Effector memory CD8-positive, alpha-beta T cell (primary cell): ENCODE data around the gene ARL14EPL.

Experiments
- ATAC-seq: fragments of 150-1000 bp; cut with Tn5 transposase; replicated peaks from 2 replicates; pipeline ENCODE4 v1.10.0; 2021; ENCODE audit warnings: mild to moderate bottlenecking, moderate library complexity
- DNase-seq, 3 experiments: peaks; one replicate each; pipeline ENCODE4 v3.0.0; 2021
- H3K27ac Mint-ChIP-seq, 2 donors: one replicate each; pipeline ENCODE4 v1.8.0; 2022; ENCODE audit warnings: mild to moderate bottlenecking in 2 of 2, mixed read lengths in 2 of 2, moderate library complexity in 2 of 2
- H3K27me3 Mint-ChIP-seq, 2 donors: one replicate each; pipeline ENCODE4 v1.8.0; 2022; ENCODE audit warnings: mixed read lengths in 2 of 2
- H3K36me3 Mint-ChIP-seq: one replicate; pipeline ENCODE4 v1.8.0; 2022; ENCODE audit warnings: mild to moderate bottlenecking, moderate library complexity, mixed read lengths; ENCODE audit not compliant: insufficient read depth
- H3K4me1 Mint-ChIP-seq, 2 donors: one replicate each; pipeline ENCODE4 v1.8.0; 2022; ENCODE audit warnings: low read depth in 2 of 2, mixed read lengths in 2 of 2
- H3K4me3 Mint-ChIP-seq, 2 donors: one replicate each; pipeline ENCODE4 v1.8.0; 2022; ENCODE audit warnings: mild to moderate bottlenecking in 2 of 2, mixed read lengths in 2 of 2, moderate library complexity in 2 of 2
- H3K9me3 Mint-ChIP-seq, 2 donors: one replicate each; pipeline ENCODE4 v1.8.0; 2022; ENCODE audit warnings: mixed read lengths in 2 of 2

Gene ARL14EPL

DNA sequence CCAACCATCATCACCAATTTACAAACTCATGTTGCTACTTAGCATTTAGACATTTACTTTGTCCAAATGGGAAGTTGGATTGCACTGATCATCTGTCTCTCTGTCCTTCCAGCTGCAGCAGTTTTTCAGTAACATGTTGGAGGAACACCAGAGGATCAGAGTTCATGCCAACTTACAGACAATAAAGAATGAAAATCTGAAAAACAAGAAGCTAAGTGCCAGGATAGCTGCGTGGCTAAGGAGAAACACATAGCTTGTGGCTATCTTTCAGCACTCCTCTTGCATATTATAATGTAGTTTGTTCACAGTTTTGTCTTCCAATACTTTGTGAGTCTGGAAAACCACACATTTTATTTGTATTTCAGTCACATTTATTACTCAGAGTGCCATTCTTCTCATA, 6.4 kb upstream of the ARL14EPL start:
- H3K27me3 Mint-ChIP-seq: peaks cover 8 to 26% of the 10 kb centered on the region in 2 donors
- ATAC-seq (no peak), DNase-seq (no peak)
- H3K27ac Mint-ChIP-seq: no peak overlapping the region
- H3K4me1 Mint-ChIP-seq: peaks cover 0 to 2% of the 10 kb centered on the region in 2 donors
- H3K36me3 Mint-ChIP-seq: no peaks in the 10 kb centered on the region
- no peaks in the 10 kb centered on the region for H3K9me3 Mint-ChIP-seq
- no peak overlapping the region for H3K4me3 Mint-ChIP-seq

DNA sequence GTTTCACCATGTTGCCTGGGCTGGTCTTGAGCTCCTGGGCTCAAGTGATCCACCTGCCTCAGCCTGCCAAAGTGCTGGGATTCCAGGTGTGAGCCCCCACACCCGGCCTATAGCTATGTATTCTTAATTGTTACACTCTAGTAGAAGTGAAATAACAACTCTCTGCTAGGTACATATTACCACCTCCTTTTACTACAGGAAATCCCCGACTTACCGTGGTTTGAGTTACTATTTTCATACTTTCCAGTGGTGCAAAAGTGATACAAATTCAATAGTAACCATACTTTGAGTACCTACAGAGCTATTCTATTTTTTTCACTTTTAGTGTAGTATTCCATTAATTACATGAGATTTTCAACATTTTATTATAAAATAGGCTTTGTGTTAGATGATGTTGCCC, 719 bp downstream of the ARL14EPL start:
- no peaks in the 10 kb centered on the region for H3K9me3 Mint-ChIP-seq

DNA sequence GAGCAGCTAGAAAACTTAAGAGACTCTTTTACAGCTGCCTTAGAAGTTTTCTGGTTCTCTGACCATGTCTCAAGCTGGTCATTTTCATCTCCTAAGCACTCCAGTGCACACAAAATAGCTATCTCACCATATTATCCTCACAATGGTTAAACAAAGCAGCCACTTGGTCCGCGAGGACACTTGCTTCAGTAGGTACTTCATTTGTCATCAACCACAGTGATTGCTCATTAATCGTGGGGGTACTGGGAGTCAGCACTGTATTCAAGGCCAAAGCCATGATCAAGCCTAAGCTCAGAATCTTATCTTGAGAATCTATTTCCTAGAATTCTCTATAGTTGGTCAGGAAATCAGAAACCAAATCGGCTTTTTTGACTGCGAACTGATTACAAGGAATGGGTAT, 2.9 kb downstream of the ARL14EPL start:
- DNase-seq (no peak), ATAC-seq (no peak)
- H3K9me3 Mint-ChIP-seq: no peaks in the 10 kb centered on the region
- H3K4me3 Mint-ChIP-seq: no peak overlapping the region
- no peak overlapping the region for H3K27ac Mint-ChIP-seq
- peaks cover 3% of the 10 kb centered on the region for H3K36me3 Mint-ChIP-seq
- peaks cover 18 to 24% of the 10 kb centered on the region in 2 donors for H3K27me3 Mint-ChIP-seq
- peaks cover 7 to 27% of the 10 kb centered on the region in 2 donors for H3K4me1 Mint-ChIP-seq

More for the DNA sequence above, 719 bp downstream of the ARL14EPL start:
- ATAC-seq (peak; percentile 21), DNase-seq (no peak)
- Mint-ChIP-seq H3K27me3 (peaks cover 23 to 33% of the 10 kb centered on the region in 2 donors), H3K4me1 (peaks cover 4 to 16% of the 10 kb centered on the region in 2 donors), H3K4me3 (peak overlapping the region in 1 of 2 donors; percentile 35), H3K27ac (no peak overlapping the region), H3K36me3 (no peaks in the 10 kb centered on the region)

DNA sequence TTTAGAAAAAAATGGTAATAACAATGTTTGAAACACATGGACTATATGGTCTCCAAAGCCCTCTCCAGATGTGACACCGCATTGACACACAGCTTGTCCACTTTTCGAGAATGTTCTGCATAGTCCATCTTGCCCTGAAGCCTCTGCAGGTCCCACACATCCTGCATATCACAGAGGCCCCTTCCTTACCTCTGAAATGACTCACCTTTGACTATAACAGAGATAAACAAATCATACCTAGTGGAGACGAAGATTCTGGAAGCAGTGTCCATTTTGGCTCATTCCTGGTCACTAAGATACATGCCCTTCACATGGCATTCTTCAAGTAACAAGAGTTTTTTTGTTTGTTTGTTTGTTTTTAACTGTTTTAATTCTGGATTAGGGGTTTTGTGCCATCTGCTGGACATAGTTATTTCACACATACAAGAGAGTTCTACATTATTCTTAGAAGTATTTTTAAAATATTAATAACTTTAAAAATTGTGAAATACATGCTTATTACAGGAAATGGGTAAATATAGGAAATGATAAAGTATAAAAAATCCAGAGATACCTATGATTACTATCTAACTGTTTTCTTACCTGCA, 5.1 kb downstream of the ARL14EPL start:
- Mint-ChIP-seq H3K4me3 (peak overlapping the region in 1 of 2 donors; percentile 26), H3K36me3 (peaks cover 3% of the 10 kb centered on the region), H3K27ac (peak overlapping the region; percentile 0 to 26), H3K9me3 (no peaks in the 10 kb centered on the region), H3K27me3 (peaks cover 18 to 36% of the 10 kb centered on the region in 2 donors), H3K4me1 (peaks cover 7 to 26% of the 10 kb centered on the region in 2 donors)
- DNase-seq (no peak), ATAC-seq (no peak)

DNA sequence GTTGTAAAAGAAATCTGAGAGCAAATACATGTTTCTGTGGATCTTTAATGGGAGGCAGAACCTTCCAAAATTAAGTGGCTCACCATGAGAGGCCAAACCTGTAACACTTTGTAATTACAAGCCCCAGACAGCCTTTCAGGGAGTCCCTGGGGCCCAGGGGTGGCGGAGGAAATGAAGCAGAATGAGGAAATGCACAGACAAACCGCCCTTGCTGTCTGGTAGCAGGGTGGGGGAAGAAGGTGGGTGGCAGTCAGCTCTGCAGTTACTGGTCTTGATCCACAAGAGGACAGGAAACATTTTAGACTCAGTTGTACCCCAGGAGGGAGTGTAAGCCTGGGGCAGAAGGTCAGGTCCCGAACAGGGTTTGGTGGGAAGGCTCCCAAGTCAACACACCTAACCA, 6.5 kb downstream of the ARL14EPL start:
- DNase-seq (peak; percentile 21 to 30 (median 30)), ATAC-seq (peak; percentile 88)
- peak overlapping the region in 1 of 2 donors; percentile 79 for H3K27ac Mint-ChIP-seq
- peak overlapping the region in 1 of 2 donors; percentile 49 for H3K4me3 Mint-ChIP-seq
- peaks cover 3% of the 10 kb centered on the region for H3K36me3 Mint-ChIP-seq
- H3K27me3 Mint-ChIP-seq: peaks cover 18 to 35% of the 10 kb centered on the region in 2 donors
- H3K4me1 Mint-ChIP-seq: peaks cover 7 to 22% of the 10 kb centered on the region in 2 donors
- H3K9me3 Mint-ChIP-seq: no peaks in the 10 kb centered on the region

DNA sequence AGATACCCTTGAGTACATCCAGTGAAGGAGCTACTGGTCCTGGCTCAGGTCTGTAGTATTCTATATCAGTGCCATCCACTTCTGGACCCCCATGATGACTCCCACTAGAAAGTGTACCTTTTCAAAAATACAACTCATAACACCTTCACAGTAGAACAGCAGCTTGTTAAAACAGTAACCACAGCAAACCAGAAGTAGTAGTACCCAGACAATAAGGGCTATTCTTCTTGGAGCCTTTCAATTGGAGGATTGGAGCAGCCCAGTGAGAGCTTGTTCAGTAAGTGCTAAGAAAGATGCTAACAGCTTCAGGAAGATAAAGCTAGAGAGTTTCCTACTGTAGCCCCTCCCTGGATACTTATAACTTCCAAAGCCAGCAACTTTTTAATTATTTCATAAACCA, 10.1 kb downstream of the ARL14EPL start:
- peaks cover 3% of the 10 kb centered on the region for H3K36me3 Mint-ChIP-seq

DNA sequence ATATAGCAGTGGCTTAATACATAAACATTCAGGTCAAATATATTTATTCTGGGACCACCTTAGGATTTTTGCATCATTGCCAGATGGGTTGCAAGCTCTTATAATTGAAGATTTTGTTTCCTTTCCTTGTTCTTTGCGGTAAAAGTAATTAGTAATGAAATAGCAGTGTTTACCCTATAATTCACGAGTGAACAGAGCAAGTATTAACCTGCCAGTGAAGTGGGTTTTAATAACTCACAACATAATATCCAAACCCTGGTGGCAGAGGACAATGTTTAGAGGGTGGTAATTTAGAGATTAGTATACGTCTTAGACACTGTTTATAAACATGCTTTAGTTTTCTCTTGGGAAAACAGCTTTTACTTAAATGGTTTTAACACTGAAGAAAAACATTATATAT, 11.8 kb downstream of the ARL14EPL start:
- H3K27me3 Mint-ChIP-seq: peaks cover 0 to 19% of the 10 kb centered on the region in 2 donors
- H3K9me3 Mint-ChIP-seq: no peaks in the 10 kb centered on the region
- ATAC-seq (no peak), DNase-seq (no peak)
- H3K4me3 Mint-ChIP-seq: no peak overlapping the region
- H3K36me3 Mint-ChIP-seq: no peaks in the 10 kb centered on the region
- H3K4me1 Mint-ChIP-seq: peaks cover 0 to 4% of the 10 kb centered on the region in 2 donors
- H3K27ac Mint-ChIP-seq: no peak overlapping the region

More for the DNA sequence above, 10.1 kb downstream of the ARL14EPL start:
- Mint-ChIP-seq H3K4me3 (no peak overlapping the region), H3K9me3 (no peaks in the 10 kb centered on the region), H3K27ac (no peak overlapping the region), H3K4me1 (peaks cover 7 to 15% of the 10 kb centered on the region in 2 donors), H3K27me3 (peaks cover 0 to 20% of the 10 kb centered on the region in 2 donors)
- no peak for ATAC-seq
- no peak for DNase-seq

DNA sequence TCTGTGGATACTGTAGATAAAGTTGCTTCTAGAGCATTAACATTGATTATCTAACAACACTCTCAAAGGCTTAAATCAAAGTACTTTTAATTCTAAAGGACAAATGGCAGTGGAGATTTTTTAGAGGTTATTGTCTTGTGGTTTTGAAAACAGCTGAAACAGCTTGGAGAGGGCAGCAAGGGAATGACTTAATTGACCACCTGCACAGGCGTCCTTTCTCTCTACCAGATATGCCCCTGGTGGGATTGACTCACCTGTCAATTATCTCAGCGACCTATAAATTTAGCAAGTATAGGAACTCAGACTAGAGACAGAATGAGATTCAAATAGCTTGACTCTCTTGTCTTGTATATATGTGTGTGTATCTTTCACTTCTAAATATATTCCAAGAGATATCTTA, 13.5 kb downstream of the ARL14EPL start:
- Mint-ChIP-seq H3K27ac (no peak overlapping the region), H3K36me3 (no peaks in the 10 kb centered on the region), H3K4me1 (no peaks in the 10 kb centered on the region), H3K9me3 (no peaks in the 10 kb centered on the region), H3K4me3 (no peak overlapping the region), H3K27me3 (peaks cover 0 to 23% of the 10 kb centered on the region in 2 donors)
- no peak for ATAC-seq
- no peak for DNase-seq

DNA sequence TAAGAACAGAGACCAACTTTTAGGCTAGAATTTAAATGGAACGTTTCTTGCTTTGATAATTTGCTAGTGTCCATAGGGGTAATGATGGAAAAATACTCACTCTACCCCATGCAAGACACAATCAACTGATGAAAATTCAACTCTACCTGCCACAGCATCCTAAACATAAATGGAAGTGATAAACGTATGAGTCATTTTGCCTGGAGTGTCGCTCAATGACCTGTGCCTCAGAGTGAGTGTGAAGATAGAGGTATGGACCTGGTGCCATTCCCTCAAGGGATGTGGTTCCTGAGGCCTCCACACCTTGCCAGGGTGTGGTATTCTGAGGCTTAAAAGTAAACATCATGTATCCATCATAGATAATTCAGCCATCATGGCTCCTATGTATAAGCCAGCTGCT, 14.0 kb downstream of the ARL14EPL start:
- Mint-ChIP-seq H3K4me3 (no peak overlapping the region), H3K27me3 (peaks cover 0 to 26% of the 10 kb centered on the region in 2 donors), H3K9me3 (no peaks in the 10 kb centered on the region), H3K36me3 (no peaks in the 10 kb centered on the region), H3K4me1 (no peaks in the 10 kb centered on the region), H3K27ac (no peak overlapping the region)
- DNase-seq (no peak), ATAC-seq (peak; percentile 40)

DNA sequence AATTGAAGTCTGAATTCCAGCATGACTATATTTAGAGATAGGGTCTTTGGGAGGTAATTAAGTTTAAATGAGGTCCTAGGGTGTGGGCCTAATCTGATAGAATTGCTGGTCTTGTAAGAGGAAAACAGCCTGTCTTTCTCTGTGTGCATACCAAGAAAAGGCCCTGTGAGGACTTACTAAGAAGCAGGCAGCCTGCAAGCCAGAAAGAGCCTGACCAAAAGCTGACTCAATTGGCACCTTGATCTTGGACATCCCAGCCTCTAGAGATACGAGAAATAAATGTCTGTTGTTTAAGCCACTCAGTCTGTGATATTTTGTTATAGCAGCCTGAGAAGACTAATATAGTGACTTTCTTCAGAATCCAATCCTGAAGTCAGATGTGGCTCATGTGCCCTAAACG, 14.6 kb downstream of the ARL14EPL start:
- ATAC-seq (no peak), DNase-seq (no peak)
- Mint-ChIP-seq H3K4me3 (no peak overlapping the region), H3K27me3 (peaks cover 0 to 21% of the 10 kb centered on the region in 2 donors), H3K4me1 (no peaks in the 10 kb centered on the region), H3K36me3 (no peaks in the 10 kb centered on the region), H3K9me3 (no peaks in the 10 kb centered on the region), H3K27ac (no peak overlapping the region)

DNA sequence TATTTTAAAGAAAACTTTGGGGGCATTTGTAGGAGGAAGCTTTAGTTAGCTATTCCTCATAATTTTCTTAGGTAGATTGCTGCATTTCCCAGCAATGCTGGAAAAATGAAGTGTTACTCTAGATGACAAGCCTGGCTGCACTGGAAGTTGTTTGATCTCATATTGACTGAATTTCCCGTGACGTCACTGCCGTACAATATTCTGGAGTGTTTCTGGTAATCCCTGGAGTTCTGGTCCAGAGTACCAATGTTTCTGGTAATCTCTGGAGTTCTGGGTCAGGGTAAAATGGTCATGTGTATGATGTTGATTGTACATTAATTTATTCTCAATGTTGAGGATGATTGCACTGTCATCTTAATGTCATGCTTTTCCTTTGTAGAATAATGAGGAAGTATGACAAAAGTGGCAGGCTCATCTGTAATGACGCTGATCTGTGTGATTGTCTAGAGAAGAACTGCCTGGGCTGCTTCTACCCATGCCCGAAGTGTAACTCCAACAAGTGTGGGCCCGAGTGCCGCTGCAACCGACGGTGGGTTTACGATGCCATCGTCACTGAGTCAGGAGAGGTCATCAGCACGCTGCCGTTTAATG, 26.2 kb downstream of the ARL14EPL start:
- H3K9me3 Mint-ChIP-seq: no peaks in the 10 kb centered on the region
- ATAC-seq: no peak

DNA sequence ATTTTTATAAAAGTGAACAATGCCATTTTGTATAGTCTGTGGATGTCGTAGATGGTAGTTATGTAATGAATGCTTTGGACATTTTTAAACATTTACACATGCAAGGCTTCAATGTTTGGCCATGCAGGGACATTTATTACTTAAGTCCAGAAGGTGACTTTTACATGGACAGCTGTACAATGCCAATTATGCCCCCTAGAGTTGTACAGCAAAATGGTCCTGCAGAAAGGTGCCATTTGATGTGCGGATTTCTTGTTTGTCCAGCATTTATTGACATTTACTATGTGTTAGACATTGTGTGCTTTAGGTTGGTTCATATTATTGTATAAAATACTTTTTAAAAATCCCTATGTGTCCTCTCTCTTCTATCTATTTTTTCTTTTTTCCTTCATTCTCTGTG, 30.1 kb downstream of the ARL14EPL start:
- ATAC-seq: no peak
- H3K27me3 Mint-ChIP-seq: peaks cover 28 to 36% of the 10 kb centered on the region in 2 donors
- peaks cover 5% of the 10 kb centered on the region for H3K36me3 Mint-ChIP-seq

More for the DNA sequence above, 26.2 kb downstream of the ARL14EPL start:
- Mint-ChIP-seq H3K36me3 (no peaks in the 10 kb centered on the region), H3K4me1 (no peaks in the 10 kb centered on the region), H3K27ac (no peak overlapping the region), H3K27me3 (peaks cover 20 to 21% of the 10 kb centered on the region in 2 donors), H3K4me3 (no peak overlapping the region)
- no peak for DNase-seq

DNA sequence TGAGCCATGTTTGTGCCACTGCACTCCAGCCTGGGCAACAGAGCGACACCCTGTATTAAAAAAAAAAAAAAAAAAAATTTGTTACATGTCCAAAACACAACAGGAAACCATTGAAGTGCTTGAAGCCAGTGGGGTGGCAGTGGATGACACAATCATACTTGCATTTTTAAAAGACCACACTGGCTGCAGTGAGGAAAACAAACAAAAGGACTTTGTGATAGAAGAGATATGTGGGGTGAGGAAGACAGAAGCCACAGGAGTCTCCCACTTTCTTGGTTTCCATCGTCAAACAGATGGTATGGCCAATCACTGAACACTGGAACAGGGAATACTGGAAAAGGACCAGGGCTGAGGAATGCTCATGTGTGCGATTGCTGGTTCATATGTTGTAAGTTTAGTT, 31.7 kb downstream of the ARL14EPL start:
- Mint-ChIP-seq H3K4me3 (no peak overlapping the region), H3K27me3 (peaks cover 17 to 28% of the 10 kb centered on the region in 2 donors), H3K4me1 (no peaks in the 10 kb centered on the region), H3K27ac (no peak overlapping the region), H3K9me3 (no peaks in the 10 kb centered on the region), H3K36me3 (peaks cover 5% of the 10 kb centered on the region)
- ATAC-seq (no peak), DNase-seq (no peak)

More for the DNA sequence above, 30.1 kb downstream of the ARL14EPL start:
- Mint-ChIP-seq H3K4me3 (no peak overlapping the region), H3K9me3 (no peaks in the 10 kb centered on the region), H3K4me1 (no peaks in the 10 kb centered on the region), H3K27ac (no peak overlapping the region)
- no peak for DNase-seq

DNA sequence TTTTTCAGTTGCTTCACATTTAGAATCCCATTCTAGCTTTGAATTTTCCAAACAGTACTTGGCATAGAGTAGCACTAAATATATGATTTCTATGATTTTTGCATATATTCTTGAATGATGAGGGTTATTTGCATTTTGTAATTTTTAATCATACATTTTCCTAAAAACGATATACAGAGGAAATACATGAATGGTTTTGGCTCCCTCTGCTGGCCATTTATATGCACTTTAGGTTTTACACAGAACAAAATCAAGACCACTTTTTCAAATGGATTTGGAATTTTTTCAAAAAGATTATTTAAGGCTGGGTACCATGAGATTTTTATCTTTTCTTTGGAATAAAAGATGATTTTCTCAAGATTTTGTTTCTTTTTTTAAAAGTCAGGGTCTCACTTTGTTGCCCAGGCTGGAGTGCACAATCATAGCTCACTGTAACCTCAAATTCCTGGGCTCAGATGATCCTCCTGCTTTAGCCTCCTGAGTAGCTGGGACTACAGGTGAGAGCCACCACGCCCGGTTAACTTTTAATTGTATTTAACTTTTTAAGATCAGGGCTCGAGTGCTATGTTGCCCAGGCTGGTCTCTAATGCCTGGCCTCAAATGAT, 35.9 kb downstream of the ARL14EPL start:
- ATAC-seq: peak; percentile 49
- Mint-ChIP-seq H3K36me3 (peaks cover 5% of the 10 kb centered on the region), H3K27ac (no peak overlapping the region), H3K27me3 (peaks cover 15 to 26% of the 10 kb centered on the region in 2 donors), H3K4me3 (no peak overlapping the region), H3K9me3 (no peaks in the 10 kb centered on the region), H3K4me1 (no peaks in the 10 kb centered on the region)
- DNase-seq: peak; percentile 36 to 49 (median 40)
